Peyer's patch (tissue), 4 donors: ENCODE measurements around the gene MB21D2.

Experiments
- CTCF ChIP-seq, 6 experiments: fragments of 450-650 bp in 4 of 6; fragments of 200-600 bp in 2 of 6; sonication (generic) in 1 of 6; IDR thresholded peaks; one replicate each; pipeline ENCODE4 v1.5.1; 2017 to 2019; ENCODE audit warnings: antibody characterized with exemption in 6 of 6, mild to moderate bottlenecking in 3 of 6, moderate library complexity in 1 of 6
- POLR2A ChIP-seq, 2 donors: fragments of 450-650 bp; IDR thresholded peaks; one replicate each; pipeline ENCODE4 v1.5.1; 2017; ENCODE audit warnings: antibody characterized with exemption in 2 of 2, mild to moderate bottlenecking in 2 of 2, moderate library complexity in 2 of 2

- TF ChIP-seq CTCF (IDR thresholded peaks at IDR 0.05) (no peak), POLR2A (IDR thresholded peaks at IDR 0.05) (no peak)
Observed at GRCh38 chr3:192842711-192843110, 74.9 kb downstream of the MB21D2 start.
